Measurements from ENCODE around the gene DPEP2NB. TPM values are rescaled to one million over a fixed set of nuclear protein-coding genes. Genes with fewer than 3 reads are reported as not detected.
"Not testable (repeated sequence)": the region's sequence is repeated elsewhere in the genome, so short reads cannot be mapped to it uniquely, and the experiment has no call there.

Gene DPEP2NB
- total RNA-seq, 1 donor from 2014 or later: not detected

DNA sequence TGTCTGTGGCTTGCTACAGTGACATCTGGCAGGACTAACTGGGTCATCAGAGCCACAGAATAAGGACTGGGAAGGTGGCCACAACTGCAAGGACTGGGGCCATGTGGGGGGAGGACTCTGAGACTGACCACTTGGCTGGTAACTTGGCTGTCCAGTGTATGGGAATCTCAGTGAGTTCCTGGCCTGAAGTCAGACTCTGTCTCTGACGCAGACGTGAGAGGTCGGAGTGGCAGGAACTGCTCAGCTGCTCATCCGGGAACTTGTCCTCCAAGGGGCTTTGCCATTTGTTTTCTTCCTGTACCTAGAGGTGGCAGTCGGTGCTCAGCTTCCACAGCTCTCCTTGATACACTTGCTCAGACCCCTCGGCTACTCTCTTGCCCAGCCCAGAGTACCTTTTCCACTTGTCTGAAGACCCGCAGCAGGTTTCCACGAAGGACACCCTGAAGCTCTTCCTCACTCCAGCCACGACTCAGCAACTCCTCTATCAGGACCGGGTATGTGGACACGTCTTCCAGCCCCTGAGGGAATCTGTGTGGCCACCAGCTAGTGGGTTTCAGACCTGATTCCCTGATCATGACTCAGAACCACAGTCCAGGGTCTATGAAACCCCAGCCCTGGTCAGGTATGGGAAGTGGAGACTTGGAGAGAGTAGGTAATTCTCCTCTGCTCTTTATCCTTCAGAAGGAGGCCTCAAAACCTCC lies 28.1 kb downstream of the DPEP2NB start:
- DNase-seq (ENCODE audit: low spot score): no peak

DNA sequence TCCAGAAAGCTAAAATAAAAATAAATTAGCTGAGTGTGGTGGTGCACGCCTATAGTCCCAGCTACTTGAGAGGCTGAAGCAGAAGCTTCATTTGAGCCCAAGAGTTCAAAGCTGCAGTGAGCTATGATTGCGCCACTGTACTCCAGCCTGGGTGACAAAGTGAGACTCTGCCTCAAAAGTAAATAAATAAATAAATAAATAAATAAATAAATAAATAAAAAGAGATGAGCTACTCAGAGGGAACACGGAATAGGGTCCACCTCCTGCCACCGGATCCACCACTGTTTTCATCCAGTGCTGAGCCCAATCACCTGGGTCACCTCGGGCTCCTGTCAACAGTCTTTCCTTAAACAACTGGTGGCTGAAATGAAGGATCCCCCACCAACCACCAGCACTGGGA lies 28.8 kb downstream of the DPEP2NB start:
- no peak for DNase-seq (ENCODE audit: low spot score)

DNA sequence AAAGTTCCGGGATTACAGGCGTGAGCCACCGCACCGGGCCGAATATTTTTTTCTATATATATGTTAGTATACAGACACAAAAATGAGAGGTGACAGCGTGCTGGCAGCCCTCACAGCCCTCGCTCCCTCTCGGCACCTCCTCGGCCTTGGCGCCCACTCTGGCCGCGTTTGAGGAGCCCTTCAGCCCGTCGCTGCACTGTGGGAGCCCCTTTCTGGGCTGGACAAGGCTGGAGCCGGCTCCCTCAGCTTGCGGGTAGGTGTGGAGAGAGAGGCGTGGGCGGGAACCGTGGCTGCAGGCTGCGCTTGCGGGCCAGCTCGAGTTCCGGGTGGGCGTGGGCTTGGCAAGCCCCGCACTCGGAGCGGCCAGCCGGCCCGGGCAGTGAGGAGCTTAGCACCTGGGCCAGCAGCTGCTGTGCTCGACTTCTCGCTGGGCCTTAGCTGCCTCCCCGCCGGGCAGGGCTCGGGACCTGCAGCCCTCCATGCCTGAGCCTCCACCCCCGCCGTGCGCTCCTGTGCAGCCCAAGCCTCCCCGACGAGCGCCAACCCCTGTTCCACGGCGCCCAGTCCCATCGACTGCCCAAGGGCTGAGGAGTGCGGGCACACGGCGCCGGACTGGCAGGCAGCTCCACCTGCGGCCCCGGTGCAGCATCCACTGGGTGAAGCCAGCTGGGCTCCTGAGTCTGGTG lies 33.6 kb downstream of the DPEP2NB start:
- DNase-seq (ENCODE audit: low spot score): no peak

DNA sequence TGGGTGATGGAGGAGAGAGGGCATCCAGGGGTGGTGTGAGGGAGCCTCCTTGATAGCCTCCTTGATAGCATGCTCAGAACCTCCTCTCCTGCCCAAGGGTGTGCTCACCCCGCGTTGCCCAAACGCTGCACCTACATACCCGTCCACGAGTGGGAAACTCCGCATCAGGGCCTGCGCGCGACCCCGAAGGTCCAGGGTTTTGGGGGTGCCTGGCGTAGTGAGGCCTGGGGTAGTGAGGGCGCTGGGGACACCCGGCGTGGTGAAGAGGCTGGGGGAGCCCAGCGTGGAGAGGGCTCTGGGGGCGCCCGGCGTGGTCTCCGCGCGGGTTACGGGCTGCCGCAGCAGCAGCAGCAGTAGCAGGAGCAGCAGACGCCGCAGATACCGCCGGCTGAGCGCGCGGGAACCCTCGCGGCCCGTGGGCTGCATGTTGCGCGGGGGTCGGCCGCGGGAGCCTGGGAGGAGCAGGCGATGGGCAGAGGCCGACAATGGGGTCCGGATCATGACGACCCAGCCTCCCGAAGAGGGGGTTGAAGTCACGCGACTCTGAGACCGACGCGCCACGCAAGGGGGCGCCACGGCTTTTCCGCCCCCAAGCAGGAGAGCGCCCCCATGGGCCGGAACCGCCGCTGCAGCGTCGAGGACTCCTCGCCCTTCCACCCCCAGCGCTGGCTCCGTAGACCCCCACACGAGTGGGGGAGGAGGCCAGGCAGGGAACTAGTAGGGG lies 35.6 kb downstream of the DPEP2NB start, which contains the start of gene DPEP3:
TSS of gene DPEP3 (minus strand) at position 545 of the 724 bp plus-strand sequence. CDS start at position 426, 119 bp downstream.
- DNase-seq (ENCODE audit: low spot score): no peak

DNA sequence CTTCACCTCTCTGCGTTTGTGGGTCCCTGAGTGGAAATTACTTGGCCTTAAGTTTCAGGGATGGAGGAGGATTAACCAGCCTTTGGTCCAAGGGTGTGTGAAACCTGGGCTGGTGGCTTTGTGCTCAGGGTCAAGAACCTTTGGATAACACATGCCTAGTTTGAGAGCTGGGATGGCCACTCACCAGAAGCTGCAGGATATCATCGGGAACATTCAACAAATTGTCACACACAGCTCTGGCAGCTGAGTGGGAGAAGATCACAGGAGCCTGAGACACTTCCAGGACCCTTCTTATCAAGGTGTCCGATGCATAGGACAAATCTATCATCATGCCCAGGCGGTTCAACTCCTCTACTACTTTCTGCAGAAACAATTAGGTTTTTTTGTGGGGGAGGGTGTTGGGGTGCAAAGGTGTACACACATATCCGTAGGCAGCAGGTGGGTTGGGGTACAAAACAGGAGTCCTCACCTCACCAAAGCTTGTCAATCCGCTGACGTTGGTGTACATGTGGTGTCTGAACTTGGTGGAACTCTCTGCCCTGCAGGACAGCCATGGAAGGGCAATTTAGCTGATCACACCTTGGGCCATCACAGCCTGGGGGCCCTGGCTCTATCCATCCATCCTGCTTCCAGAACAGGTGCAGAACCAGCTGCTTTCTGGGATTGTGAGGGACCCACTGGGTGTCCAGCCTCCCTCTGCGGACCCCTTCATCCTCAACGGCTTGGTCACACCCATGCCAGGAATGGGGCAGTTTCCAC lies 38.1 kb downstream of the DPEP2NB start:
- no peak for DNase-seq (ENCODE audit: low spot score)

DNA sequence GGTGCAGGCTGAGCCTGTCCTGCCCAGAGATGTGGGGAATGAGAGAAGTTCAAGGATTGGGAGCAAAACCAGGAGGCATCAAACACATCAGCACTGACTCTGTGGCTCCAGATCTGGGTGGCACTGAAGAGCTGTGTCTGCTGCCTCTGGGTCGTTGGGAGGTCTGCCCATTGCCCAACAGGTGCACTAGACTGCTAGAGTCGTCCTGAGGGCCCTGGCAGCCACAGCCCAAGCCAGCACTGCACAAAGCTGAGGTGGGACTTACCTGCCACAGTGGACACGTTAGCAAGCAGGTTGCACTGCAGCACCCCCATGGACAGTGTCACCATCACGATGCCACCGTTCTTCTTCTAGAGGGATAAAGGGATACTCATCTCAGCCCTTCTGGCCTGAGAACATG lies 38.7 kb downstream of the DPEP2NB start:
- no peak for DNase-seq (ENCODE audit: low spot score)

DNA sequence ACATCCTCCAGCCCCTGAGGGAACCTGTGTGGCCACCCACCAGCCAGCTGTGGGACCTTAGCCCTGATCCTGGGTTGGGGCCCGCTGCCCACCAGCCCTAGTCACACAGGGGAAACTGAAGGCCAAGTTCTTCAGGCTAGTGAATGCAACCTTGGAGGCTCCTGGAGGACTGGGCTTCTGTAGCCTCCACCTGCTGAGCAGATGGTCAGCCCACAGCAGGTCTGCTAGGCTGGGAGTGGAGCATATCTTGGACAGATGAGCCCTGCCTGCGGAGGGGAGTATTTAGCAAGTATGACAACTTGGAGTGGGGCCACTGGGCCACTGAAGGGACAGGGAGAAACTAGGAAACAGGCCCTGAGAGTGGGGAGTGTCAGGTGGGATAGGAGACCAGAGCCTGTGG lies 39.5 kb downstream of the DPEP2NB start:
- no peak for DNase-seq (ENCODE audit: low spot score)

DNA sequence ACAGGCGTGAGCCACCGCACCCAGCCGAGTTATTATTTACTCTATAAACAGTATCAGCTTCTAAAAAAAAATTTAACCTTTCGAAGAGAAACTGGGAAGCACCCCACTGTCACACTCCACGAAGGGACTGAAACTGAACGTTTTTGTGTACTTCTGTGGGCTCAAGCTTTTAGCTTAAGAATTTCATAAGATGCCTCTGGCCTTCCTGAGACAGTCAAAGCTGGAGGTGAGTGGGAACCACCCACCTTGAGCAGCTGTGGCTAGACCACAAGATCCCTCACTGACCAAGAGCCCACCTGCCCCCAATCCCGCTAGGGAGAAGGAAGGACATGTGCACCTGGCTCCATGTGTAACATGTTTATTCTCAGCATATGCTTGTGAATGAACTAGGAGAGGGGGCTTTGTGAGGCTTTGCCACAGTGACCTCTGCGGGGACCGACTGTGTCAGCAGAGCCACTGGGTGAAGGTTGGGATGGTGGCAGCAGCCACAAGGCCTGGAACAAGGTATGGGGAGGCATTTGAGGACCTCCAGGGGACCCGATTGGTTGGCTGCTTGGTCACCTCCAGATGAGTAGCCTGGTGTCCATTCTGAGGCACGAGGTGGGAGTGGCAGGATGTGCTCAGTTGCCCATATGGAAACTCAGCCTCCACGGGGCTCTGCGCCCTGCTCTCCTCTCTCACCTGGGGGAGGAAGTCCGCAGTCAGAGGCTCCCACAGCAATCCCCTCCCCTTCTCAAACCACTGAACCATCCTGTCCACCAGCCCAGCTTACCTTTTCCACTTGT lies 40.2 kb downstream of the DPEP2NB start:
- DNase-seq (ENCODE audit: low spot score): no peak

DNA sequence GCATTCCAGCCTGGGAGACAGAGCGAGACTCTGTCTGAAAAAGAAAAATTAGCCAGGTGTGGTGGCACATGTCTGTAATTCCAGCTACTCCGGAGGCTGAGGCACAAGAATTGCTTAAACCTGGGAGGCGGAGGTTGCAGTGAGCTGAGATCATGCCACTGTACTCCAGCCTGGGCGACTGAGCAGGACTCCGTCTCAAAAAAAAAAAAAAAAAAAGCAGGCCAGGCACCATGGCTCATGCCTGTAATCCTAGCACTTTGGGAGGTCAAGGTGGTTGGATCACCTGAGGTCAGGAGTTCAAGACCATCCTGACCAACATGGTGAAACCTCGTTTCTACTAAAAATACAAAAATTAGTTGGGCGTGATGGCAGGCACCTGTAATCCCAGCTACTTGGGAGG lies 43.4 kb downstream of the DPEP2NB start:
- not testable (repeated sequence) for DNase-seq (ENCODE audit: low spot score)

DNA sequence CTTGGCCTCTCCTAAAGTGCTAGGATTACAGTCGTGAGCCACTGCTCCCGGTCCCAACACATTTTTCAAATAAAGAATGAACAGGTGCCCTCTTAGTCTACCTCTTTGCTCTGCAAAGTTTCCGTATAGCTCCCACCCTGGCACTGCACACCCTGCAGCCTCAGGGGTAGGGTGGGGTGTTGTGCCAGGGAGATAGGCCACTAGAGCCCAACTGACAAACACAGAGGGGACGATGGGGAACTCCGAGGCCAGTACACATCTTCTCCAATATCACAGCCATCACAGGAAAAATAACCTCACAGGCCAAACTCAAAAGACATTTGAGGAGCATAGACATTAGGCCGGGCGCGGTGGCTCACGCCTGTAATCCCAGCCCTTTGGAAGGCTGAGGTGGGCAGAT lies 44.6 kb downstream of the DPEP2NB start:
- no peak for DNase-seq (ENCODE audit: low spot score)

DNA sequence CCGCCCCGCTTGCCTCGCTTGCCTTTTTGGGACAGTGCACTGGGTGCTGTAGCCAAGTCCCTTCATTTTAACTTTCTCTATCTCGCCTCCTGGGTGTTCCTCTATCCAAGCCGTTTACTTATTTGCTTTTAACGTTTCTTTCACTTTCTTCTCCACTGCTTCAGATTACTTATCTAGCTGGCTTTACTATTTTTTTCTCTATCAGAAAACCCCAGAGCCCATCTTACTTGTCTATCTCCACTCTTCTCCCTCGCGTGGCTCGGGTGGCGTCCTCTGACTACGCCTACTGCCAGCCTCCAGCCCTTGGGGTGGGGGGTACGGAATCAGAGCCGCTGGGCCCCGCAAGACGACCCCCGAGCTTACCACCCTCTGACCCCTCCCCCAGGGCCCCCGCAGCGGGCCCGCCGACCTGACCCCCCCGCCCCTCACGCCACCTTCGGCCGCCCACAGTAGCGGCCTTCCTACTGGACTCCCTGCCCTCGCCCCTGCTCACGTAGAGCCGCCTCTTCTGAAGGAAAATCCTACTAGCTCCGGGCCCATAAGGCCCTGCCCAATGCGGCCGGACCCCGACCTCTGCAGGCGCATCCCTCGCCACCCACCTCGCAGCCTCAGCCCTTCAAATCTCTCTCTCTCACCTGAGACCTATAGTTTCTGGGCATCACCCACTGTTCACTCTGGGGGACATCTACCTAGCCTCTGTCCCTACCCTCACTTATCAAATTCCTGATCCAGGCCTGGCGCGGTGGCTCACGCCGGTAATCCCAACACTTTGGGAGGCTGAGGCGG lies 46.3 kb downstream of the DPEP2NB start:
- DNase-seq (ENCODE audit: low spot score): no peak

DNA sequence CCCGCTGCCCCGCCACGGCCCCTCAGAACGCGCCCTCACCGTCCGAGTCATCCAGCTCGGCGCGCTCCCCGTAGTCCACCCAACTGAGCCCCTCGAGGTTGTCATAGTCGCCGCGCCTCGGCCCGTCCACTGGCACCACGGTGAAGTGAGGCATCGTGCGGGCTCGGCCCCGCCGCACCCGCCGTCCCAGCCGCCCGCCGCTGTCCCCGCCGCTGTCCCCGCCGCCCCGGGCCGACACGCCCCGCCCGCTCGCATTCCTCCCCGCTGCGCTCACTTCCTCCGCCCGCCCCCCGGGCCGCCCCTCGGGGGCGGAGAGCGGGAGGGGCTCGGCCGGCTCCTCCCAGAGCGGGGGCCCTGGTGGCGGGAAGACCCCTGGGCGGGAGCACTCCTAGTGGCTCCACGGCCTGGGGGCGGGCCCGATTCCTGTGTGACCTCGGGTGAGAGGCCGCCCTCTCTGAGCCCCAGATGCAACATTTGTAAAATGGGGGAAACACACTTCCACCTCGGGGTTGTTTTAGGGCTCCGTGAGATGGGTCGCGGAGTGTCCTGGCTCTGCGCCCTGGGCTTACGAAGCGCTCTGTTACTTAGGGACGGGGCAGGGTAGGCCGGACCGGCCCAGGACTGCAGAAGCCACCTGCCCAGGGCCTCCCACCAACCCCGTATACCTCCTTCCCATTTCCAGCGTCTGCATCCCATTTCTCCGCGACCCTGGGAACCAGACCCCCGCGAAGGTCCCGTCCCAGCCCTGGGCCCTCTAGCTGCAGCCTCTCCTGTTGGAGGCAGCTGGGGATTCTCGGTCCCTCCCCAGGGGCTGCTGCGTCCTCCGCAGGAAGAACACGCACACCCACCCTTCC lies 47.1 kb downstream of the DPEP2NB start, which contains the start of gene SLC12A4:
TSS of gene SLC12A4 (minus strand) at position 238 of the 854 bp plus-strand sequence. CDS start at position 154, 84 bp downstream.
- DNase-seq (ENCODE audit: low spot score): peak; percentile 95

DNA sequence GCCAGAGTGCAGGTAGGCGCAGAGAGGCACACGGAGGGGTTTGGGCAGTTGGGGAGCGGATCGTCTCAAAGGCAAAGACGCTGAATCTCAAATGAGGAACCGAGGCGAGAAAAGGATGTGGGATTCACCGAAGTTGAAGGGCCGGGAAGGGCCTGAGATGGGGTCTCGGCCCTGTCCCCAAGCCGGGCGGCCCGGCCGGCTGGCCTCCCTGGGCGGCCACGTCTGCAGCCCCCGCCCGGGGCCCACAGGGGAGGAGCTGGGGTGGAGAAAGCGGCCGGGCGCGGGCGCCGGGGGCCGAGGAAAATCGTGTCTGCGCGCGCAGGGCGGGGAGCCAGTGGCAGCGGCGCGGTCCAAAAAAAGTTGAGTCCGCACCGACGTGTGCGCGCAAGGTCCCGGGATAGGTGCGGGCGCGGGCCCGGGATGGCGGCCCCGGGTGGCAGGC lies 47.7 kb downstream of the DPEP2NB start:
- DNase-seq (ENCODE audit: low spot score): no peak

DNA sequence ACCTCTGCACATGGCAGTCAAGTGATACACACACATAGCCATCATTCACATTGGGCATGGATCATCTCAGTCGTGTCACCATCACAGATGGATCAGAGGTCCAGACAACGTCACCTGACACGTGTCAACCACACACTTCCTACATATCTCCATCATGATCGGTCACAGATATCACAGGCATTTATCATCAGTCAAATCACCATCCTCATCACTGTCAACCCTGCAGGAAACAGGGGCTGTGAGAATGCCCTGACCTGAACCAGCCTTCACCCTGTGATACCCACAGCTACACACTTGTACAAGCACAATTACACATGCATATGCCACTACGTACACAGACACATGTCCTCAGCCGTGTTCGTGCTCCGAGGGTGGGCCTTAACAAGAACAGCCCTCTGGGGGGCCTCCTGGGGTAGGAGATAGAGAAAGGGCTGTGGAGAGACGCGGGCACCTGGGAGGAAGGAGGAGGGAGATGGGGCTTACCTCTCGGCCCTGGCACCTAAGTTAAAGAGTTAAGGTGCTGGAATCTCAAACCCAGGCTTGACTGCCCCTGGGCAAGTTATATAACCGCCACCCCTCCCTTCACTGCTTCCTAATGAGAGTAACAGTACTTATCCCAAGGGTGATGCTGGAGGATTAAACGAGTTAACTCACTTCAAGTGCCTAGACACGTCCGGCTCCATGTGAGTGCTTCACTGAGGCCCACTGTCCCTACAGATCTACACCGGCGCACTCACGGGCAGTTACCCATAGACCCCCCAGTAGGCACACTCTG lies 48.3 kb downstream of the DPEP2NB start:
- no peak for DNase-seq (ENCODE audit: low spot score)

DNA sequence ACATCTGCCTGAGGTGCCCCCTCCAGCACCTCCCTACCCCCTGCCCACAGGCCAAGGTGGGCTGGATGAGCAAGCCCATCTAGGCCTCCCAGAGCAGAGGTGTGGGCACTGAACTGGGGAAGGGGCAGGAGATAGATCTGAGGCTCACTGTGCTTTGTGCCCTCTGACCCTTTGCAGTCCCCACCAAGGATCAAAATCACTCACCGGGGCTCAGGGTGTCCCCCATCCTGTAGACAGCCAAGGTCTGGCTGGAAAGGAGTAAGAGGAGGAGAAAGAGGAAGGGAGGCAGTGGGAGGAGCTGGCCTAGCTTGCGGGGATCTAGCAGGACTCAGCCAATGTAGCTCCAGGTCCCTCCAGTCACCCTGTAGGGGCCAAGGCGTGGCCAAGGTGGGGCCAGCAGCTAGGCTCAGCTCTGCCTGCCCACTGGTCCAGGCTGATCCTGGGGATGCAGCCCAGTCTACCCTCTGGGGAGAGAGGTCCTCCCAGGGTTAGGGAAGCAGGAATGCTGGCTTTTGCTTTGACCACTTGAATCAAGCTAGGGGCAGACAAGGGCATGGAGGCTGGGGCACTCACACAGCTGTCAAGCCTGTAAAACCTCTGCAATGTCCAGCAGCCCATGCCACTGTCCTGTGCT lies 49.0 kb downstream of the DPEP2NB start:
- DNase-seq (ENCODE audit: low spot score): no peak

DNA sequence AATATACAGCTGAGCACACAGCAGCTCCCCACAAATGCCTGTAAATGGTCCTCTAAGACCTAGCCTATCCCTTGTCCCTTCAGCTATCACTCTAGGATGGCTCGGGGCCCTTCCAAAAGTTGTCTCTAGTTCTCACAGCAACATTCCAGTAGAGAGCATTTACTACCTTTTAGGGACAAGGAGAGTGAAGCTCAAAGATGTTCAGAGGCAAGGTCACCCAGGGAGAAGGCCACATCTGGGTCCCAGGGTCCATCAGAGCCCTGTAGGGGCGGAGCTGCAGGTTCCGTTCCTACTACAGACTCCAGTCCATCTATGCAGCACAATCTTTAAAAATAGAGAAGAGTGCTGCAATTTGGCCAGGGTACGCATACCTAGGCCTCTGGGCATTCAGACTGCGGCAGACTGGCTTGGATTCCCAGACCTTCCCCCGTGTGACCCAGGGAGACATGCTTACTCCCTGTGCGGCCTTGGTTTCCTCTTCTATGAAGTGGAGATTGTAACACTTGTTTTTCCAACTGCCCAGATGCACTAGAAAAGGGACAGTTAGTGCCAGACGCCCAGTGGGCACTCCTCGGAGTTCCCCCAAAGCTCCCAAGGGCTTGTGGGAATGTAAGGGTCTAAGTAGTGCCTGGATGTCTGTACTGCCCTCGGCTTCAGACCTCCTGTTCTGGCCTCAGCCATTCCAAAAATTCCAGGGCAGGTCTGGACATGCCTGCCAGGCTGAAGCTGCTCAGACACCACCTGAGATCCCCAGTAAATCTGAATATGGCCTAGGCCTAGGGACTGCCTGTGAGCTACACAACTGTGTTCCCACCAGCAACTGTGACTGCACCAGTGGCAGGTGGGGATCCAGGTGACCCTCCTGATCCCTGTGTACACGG lies 49.8 kb downstream of the DPEP2NB start:
- no peak for DNase-seq (ENCODE audit: low spot score)

All from mesenteric fat pad (tissue), 1 donor.